ENCODE results near the gene XXYLT1.

GRCh38 chr3:195113536-195114425 is 157.2 kb downstream of the XXYLT1 start:
- TF ChIP-seq CTCF (IDR thresholded peaks at IDR 0.05; ENCODE audit: insufficient read depth, low read length, poor library complexity, severe bottlenecking) (no peak), EZH2phosphoT487 (conservative IDR thresholded peaks at IDR 0.05; ENCODE audit: low read length) (no peak)

Data from SU-DHL-6 (cell line).